GM18519 (cell line): ENCODE results near the gene CCKAR.
"Not testable (repeated sequence)": the region's sequence is repeated elsewhere in the genome, so short reads cannot be mapped to it uniquely, and the experiment has no call there.

Experiments used
- ATAC-seq: cut with Tn5 transposase; IDR thresholded peaks from one replicate; pipeline ENCODE4 v1.9.1; 2021; ENCODE audit warnings: mild to moderate bottlenecking, moderate library complexity; ENCODE audit not compliant: unreplicated experiment, low FRiP score

CCKAR gene, protein sequence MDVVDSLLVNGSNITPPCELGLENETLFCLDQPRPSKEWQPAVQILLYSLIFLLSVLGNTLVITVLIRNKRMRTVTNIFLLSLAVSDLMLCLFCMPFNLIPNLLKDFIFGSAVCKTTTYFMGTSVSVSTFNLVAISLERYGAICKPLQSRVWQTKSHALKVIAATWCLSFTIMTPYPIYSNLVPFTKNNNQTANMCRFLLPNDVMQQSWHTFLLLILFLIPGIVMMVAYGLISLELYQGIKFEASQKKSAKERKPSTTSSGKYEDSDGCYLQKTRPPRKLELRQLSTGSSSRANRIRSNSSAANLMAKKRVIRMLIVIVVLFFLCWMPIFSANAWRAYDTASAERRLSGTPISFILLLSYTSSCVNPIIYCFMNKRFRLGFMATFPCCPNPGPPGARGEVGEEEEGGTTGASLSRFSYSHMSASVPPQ

DNA sequence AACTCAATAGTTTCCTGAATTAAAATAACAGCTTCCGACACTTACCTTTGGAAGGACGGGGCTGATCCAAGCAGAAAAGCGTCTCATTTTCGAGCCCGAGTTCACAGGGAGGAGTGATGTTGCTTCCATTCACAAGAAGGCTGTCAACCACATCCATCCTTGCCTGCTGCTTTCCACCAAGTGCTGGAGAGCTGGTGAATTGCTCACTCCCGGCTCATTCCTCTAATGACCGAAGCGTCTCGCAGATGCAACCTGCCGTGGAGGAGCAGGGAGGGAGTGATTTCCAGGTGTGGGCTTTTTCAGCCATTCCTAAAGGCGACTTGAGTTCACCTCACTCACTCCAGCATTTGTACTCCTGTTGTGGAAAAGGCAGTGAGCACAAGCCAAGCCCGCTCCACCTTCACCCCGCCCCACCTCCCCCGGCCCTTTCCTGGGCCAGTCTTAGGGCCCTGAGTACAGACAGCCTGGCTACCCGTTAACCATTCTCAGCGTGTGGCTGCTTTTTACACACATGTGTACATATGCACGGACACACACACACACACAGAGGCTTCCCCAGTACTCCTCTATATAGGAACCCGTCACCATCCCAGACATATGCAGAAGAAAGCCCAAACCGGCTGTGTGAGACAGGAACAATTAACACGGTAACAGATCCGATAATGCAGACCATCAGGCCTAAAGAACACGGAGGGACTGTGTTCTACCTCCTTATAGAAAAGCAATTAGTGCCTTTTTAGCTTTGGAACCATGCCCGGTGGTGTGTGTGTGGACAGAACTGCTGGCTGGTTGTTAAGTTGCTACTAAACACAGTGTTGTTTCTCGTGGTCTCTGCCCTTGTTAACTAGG is at the start of gene CCKAR:
TSS of gene CCKAR (minus strand) at position 374 of the 849 bp plus-strand sequence. CDS start at position 157, 217 bp downstream.
- no peak for ATAC-seq

DNA sequence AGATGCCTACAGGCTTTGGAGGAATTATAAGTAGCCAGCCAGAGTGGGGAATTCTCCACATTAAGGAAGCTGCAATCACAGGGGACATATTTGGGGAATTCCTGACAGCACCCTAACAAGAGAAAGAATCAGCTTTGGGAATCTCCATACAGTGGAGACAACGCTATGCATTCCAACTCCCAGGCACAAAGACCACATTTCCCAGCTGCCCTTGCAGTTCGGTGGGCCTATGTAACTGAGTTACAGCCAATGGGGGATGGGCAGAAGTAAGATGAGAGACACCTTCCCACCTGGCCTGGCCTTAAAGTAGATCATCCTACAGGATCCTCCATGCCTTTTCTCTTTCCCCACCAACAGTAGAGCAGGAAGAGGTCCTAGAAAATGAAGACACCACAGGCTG is 43.4 kb upstream of the CCKAR start:
- ATAC-seq: no peak

DNA sequence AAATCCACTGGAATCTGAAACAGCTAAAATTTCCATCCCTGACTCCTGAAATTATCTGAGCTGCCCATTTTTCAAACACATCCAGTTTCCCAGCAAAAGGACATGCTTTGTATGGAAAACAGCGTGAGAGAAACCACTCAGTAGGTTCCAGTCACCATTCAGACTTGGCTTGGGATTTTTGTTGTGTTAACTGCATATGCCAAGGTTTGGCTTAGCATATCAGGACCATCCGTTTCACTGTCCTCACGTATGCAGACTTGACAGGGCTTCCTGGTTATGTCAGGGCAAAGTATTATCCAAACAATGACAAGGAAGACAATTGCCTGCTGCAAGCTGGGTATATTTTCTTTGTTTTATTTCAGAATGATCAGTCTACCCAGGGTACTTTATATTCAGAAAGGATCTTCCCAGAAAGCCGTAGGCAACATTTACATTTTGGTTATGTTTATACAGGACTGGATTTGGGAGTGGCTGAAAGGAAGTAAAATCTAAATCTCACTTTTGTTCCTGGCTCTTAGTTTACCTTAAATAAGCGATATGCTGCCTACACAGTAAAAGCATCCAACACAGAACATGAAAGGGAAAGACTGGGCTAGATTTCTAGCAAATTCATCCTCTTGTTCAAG is 41.3 kb upstream of the CCKAR start:
- no peak for ATAC-seq

DNA sequence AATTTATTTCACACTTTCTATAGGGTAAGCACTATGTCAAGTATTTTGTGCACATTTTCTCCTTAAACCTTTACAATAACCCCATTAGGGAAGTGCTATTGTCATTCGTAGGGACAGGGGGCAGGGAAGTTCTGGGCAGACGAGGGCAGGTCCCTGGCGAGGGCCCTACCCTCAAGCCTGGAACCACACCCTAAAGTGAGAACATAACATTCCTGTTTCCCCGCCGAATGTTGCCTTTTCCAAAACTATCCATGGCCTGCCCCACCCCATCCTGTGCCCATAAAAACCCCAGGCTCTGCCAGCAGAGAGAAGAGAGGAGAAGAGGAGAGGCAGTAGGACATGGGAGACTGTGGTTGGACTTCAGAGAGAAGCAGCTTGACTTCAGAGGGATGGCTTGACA is 39.8 kb upstream of the CCKAR start:
- no peak for ATAC-seq

DNA sequence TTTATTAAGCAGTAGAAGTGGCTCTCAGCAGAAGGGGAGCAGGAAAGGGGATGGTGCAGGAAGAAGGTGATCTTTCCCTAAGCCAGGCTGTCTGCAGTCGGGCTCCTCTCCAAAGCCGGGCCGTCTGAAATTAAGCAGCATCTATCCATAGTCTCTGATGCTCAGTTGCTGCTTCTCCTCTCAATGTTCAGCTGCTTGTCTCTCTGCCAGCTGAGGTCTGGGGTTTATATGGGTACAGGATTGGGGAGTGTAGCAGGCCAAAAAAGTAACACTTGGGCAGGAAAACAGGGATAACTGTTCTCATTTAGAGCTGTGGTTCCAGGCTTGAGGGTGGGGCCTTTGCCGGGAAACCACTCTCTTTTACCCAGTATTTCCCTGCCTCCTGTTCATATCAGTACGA is 39.2 kb upstream of the CCKAR start:
- no peak for ATAC-seq

DNA sequence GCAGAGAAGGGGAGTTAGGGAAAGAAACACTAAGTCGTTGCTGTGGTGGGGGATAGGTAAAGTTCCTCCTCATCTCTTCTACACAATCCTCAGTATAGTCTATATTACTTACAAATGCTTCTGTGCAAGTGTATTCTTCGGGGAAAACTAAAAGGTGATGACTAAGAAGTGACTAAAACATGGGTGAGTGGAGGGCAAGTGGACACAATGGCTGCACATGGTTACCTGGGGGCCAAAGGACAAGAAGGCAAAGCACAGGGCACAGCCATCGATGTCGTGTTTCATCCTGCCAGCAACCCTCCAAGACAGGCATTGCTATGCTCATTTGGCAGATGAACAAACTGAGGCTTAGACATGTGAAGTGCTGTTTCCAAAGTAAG is 35.5 kb upstream of the CCKAR start:
- no peak for ATAC-seq

DNA sequence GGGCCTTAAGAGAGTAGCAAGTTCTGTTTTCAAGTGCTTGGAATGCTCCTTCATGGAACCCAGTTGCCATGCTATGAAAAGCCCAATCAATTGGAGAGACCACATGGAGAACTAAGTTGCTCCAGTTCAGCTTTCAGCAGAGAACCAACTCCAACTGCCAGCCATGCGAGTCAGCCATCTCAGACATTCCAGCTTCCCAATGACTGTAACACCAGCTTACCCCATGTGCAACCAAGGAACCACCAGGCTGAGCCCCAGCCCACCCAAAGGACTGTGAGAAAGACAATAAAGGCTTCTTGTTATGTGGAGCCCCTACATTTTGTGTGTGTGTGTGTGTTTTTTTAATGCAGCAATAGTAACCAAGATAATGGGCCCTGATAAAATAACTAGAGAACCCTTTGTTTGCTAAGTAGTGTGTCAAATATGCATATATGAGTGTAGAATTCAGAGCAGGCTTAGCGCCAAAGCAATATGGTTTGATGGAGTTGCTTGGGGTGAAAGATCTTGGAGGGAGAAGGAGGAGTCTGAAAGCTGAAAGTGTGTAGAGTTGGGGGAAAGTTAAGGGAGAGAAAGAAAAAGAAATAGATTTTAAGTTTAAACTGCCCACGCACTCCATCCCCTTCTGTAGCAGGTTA is 35.0 kb upstream of the CCKAR start:
- ATAC-seq: no peak

DNA sequence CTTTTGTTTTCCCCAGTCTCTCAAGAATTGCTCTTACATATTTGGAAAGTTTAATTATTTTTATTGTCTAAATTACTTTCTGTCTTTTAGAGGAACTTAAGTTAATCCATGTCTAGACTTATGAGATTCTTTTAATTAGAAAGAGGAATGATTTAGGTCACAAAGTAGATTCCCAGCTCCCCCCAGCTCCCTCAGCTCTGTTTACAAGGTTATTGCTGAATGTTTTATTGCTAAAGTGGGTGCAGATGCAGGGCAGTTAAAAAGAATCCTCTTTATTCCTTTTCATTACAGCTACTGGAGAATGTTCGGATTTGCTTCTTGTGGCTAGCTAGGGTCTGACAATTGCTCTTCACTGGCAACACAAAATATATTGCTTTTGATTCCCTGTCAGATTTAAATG is 33.7 kb upstream of the CCKAR start:
- ATAC-seq: no peak

DNA sequence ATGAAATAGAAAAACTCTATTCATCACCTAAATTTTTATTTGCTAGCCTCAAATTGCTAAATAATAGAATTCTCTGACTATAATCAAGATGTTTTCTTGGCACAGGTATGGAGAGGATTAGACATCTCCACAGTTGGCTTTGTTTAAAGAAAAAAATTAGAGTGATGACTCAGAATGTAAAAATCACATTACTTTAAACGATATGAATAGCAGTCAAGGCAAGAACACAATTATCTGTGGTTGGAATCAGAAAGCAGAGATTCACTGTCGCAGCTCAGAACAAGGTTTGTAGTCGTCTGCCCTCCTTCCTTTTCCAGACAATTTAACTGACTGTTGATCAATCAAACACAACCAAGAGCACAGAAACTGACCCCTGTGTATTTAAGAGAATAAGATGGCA is 32.2 kb upstream of the CCKAR start:
- ATAC-seq: no peak

DNA sequence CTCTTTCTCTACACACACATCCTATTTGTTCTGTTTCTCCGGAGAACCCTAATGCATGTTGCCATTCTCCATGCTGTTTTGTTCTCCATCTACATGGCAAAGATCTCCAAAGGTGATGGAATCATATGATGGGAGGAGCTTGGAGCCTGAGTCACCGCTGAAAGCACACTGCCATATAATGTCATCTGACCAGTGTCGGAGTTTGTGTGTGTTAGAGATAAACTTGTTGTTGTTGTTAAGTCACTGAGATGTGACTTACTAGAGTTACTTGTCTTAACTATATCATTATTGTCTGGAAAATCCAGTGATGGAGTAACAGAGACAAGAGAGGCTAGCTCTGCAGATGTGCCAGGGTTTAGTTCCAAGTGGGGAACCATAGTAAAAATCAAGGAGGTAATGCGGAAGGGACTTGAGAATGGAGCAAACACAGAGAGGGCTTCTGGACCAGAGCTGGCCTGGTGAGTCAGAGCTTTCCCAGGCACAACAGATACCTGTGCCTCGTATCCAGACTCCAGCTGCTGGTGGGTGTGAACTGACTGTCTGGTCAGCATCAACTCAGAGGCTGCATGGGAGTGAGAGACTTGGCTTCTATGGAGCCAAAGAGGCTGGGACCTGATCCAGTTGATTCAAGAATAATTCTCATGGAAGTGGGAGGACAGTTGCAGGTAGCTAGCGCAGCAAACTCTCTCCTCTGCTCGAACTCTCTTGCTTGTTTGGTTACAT is 30.6 kb upstream of the CCKAR start:
- no peak for ATAC-seq

DNA sequence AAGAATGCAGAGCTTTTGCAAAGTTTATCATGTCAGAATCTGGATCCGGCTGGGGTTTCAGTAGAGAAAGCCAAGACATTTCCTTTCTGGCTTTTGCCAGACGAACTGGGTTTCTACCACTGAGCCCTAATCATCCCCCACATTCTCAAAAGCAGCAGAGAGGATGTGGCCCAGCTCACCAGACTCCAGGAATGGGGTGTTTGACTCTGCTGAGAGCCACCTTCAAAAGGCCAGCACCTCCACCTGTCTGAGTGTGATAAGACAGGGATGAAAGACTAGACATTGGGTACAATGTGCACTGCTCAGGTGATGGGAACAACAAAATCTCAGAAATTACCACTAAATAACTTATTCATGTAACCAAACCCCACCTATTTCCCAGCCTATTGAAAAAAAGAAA is 25.7 kb upstream of the CCKAR start:
- ATAC-seq: no peak

DNA sequence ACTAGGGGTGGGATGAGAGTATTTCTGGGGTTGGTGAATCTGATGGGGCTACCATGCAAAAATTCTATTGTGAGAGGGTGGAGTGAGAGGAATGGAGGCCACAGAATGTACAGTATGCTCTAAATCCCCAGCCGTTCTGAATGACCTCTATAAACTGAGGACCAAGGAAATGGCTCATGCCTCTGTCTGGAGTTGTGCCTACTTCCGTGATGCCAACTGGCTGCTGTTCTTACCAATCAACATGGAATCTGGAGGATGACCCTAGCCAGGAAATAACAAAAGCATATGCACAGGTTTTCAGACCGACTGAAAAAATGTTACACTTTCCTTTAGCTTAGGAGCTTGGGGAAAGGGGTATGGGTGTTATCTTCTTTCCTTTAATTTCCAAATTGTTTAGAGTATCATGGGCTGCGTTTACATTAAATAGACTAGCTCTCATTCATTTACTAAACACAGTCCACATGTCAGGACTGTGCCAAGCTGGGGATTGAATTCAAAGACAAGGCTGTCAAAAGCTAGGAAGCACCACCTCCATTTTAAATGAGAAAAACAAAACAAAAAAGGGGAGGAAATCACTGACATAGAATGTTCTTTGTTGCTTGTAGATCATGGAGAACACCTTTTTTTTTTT is 20.2 kb upstream of the CCKAR start:
- ATAC-seq: no peak

DNA sequence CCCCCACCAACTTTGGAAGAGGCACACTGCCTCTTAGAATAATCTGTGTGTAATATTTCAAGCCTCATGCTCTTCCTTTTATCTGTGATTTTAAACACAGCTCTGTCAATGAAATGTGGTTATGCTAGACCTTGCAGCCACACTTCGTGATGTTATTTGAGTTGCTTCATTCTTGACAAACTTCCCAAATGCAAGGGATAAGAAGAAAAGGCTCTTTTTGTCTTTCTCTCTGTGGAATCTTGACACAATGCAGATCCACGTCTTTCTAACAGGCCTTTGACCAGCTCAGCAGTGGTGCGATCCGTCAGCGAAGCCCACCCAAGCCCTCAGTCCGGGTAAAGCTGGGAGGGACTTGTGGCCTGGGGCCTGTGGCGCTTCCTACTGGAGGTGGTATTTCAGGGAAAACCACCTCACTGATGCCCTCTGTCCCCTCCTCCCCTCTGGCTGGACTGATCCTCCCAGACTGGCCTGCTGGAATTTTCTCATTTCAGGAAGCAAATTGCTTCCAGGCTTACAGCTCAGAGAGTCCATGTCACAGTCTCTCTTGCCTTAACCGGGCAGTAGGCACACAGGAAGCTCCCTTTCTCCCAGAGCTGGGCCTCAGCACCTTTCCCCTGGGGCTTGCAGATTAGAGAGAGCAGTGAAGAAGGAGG is 19.5 kb upstream of the CCKAR start:
- no peak for ATAC-seq

DNA sequence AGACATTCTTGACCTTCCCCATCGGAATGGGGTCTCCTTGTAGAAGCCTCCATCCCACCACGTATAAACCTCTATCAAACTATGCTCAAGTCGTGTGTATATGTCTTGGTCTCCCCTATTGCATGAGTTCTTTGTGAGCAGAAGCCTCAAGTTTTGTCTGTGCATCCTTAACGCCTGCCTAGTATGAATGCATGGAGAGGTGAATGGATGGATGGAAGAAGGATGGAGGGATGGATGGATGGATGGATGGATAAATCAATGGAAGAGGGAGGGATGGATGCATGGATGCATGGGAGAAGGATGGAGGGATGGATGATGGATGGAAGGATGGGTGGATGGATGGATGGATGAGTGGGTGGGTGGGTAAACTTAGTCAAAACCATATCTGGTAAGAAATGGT is 17.0 kb upstream of the CCKAR start:
- no peak for ATAC-seq

DNA sequence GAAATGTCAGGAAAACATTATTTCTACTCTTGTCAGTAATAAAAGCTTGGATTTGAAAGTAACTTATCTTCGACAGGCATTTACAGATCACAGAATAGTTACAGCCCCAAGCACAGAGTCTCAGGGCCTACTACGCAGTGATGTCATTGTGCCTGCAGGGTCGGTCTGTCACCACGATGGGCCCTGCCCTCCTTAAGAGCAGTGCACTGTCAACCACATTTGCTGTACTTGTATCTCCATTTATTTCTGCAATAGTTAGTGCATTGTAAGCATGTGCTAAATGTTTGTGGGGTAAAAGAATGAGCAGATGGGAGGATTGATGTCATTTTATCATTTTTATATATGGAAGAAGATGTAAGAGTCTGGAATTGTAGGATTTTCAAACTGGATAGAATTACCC is 13.6 kb upstream of the CCKAR start:
- no peak for ATAC-seq

DNA sequence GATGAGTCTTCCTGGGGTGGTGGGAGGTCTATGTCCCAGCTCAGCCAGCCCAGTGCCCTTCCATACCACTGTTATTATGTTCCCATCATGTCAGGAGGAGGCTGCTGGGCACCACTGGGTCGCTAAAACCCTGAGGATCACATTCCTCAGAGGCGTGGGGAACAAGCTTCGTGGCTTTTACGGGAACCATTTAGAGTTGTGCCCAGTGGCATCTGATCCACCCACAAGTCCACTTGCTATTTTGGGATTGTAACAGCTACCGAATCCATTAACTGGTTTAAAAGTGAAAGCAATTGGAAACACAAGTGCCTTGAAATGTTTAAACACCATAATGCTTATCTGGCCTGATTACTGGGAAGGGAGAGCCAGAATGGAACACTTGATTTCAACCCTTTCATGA is 13.1 kb upstream of the CCKAR start:
- no peak for ATAC-seq

DNA sequence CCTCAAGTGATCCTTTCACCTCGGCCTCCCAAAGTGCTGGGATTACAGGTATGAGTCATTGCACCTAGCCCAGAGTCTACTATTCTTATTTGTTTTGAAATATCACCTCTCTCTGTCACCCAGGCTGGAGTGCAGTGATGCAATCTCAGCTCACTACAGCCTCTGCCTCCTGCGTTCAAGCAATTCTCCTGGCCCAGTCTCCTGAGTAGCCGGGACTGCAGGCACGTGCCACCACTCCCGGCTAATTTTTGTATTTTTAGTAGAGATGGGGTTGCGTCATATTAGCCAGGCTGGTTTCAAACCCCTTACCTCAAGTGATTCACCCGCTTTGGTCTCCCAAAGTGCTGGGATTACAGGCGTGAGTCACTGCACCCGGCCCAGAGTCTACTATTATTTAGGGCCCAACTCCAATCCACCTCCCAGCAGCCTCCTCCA is 10.3 kb upstream of the CCKAR start:
- not testable (repeated sequence) for ATAC-seq

DNA sequence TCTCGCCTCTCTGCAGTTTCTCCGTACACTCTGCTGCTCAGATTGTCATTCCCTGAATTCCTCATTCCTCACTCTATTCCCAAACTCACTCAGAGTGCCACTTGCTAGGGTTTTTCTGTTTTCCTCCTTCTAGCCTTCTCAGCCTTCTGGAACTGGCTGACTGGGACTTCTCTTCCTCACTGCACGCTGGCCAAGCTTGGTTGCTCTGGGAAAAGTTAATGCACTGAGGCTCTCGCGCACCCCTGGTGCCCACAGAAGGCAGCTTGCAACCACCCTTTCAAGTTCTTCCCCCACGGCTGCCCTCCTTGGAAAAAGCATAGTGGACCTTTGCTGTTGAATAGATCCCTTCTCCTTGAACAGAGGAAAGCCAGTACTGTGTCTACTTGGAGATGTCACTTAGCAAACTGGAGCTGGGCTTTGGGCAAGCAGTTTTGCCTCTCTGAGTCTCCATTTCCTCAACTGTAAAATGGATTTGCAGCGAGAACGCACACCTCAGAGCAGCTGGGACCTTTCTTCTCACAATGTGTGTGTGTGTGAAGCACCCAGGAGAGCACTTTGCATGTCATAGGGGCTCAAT is 6.0 kb upstream of the CCKAR start:
- no peak for ATAC-seq

DNA sequence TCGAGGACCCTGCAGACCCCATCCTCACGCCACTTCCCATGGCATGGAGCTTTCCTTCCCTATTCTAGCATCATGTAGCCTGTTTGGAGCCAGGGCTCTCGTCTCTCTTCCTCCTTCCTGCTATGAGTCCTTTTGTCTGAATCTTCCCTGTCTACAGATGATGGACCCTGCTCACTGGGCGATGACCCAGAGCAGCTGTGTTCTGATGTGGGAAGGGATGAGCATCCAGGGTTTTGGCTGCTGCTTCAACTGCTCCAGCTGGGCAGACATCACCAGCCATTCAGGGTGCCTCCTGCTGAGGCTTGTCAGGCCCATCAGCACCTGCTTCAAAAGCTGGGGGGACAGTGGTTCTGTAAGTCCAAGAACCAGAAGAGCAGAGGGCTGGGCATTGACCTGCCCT is 3.2 kb upstream of the CCKAR start:
- ATAC-seq: no peak
